ENCODE data around the gene AMH. TPM values are rescaled to one million over a fixed set of nuclear protein-coding genes. Genes with fewer than 3 reads are reported as not detected.

Gene AMH
- total RNA-seq, 2 experiments from 2014 or later = 4.5 to 6.1 TPM

DNA sequence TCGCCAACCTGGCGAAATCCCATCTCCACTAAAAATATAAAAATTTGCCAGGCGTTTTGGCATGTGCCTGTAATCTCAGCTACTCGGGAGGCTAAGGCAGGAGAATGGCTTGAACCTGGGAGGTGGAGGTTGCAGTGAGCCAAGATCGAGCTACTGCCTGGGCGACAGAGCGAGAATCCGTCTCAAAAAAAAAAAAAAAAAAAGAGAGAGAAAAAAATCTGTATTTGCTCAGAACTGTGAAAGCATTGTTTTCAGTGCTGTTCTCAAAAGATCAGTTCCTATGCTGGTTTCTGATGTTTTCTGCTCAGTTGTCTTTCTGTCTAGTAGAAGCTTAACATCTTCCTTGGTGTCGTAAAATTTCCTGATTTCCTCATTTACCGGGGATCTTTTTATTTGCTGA is 9.9 kb upstream of the AMH start:
- ChIA-PET CTCF (interaction anchor here (0.7 to 3.3 kb wide), 8 partner anchors 12 to 398 kb away, joined by 3 to 38 read pairs (median 4); no protein-coding TSS in a partner anchor), POLR2A (interaction anchor here (0.6 to 10.4 kb wide), 8 partner anchors 8 to 584 kb away, joined by 3 to 202 read pairs (median 3); partner anchors contain the start of genes AMH, JSRP1 and TIMM13)
- no peak for ATAC-seq
- Mint-ChIP-seq H3K36me3 (ENCODE audit: low read depth) (peaks cover 59% of the 10 kb centered on the region), H3K4me1 (ENCODE audit: low read depth) (peaks cover 56% of the 10 kb centered on the region), H3K4me3 (peak overlapping the region; percentile 92), H3K27me3 (no peaks in the 10 kb centered on the region), H3K9me3 (no peaks in the 10 kb centered on the region), H3K27ac (peak overlapping the region; percentile 84)
- TF ChIP-seq, protein P1, sequence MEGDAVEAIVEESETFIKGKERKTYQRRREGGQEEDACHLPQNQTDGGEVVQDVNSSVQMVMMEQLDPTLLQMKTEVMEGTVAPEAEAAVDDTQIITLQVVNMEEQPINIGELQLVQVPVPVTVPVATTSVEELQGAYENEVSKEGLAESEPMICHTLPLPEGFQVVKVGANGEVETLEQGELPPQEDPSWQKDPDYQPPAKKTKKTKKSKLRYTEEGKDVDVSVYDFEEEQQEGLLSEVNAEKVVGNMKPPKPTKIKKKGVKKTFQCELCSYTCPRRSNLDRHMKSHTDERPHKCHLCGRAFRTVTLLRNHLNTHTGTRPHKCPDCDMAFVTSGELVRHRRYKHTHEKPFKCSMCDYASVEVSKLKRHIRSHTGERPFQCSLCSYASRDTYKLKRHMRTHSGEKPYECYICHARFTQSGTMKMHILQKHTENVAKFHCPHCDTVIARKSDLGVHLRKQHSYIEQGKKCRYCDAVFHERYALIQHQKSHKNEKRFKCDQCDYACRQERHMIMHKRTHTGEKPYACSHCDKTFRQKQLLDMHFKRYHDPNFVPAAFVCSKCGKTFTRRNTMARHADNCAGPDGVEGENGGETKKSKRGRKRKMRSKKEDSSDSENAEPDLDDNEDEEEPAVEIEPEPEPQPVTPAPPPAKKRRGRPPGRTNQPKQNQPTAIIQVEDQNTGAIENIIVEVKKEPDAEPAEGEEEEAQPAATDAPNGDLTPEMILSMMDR (IDR thresholded peaks at IDR 0.05) = no peak
- intact Hi-C loops (cut with micrococcal nuclease) = loop anchor here (2.0 to 10.0 kb wide), 2 partner anchors 32 to 64 kb away; no protein-coding TSS in a partner anchor
- no peak for DNase-seq

DNA sequence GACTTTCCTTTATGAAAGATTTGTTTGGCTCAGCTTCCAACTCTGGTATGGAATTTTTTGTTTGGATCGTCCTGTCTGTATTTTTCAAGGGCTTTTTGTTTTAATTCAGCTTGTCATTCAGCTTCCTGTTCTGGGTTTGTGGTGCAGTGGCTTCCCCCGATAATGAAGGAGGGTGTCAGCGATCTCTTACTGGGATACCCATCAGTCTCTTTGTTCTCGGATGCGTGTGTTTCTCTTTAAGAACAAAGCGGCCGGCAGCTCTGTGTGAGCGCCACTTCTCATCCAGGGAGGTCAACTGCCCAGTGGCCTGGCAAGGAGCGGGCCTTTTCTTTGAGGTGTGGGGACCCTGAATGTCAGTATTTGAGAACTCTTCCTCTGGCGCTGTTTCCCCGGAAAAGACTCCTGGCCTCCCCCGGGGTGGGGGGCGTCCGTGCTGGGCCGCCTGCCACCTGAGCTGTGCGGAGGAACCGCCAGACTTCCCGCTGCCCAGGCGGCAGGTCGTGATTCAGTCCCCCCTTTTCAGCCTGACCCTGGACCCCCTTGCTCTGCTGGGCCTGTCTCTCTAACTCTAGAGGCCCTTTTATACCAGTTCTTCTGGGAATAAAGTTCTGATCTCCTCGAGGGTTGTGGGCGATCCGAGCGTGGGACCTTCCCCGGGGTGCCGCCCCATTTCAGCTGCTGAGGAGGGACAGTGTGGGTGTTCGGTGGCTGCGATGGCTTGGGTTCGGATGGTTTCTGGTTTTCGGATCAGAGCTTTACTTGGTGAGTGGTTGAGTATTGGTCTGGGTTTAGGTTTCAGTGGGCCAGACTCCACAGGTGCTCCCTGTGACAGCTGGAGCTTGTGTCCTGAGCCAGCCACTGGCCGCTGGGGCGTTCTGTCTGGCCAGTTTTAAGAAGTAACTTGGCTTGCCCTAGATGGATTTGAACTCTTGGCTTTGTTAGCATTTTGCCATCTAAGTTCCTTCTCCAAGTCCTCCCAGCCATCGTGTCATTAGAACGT is 9.1 kb upstream of the AMH start:
- POLR2A ChIA-PET = interaction anchor here (0.5 to 10.4 kb wide), 13 partner anchors 8 to 585 kb away, joined by 3 to 202 read pairs (median 3); partner anchors contain the start of genes AMH, JSRP1 and TIMM13
- intact Hi-C loops (cut with micrococcal nuclease) = loop anchor here (2.0 to 10.0 kb wide), 2 partner anchors 31 to 65 kb away; no protein-coding TSS in a partner anchor
- H3K36me3 Mint-ChIP-seq (ENCODE audit: low read depth) = peaks cover 64% of the 10 kb centered on the region

DNA sequence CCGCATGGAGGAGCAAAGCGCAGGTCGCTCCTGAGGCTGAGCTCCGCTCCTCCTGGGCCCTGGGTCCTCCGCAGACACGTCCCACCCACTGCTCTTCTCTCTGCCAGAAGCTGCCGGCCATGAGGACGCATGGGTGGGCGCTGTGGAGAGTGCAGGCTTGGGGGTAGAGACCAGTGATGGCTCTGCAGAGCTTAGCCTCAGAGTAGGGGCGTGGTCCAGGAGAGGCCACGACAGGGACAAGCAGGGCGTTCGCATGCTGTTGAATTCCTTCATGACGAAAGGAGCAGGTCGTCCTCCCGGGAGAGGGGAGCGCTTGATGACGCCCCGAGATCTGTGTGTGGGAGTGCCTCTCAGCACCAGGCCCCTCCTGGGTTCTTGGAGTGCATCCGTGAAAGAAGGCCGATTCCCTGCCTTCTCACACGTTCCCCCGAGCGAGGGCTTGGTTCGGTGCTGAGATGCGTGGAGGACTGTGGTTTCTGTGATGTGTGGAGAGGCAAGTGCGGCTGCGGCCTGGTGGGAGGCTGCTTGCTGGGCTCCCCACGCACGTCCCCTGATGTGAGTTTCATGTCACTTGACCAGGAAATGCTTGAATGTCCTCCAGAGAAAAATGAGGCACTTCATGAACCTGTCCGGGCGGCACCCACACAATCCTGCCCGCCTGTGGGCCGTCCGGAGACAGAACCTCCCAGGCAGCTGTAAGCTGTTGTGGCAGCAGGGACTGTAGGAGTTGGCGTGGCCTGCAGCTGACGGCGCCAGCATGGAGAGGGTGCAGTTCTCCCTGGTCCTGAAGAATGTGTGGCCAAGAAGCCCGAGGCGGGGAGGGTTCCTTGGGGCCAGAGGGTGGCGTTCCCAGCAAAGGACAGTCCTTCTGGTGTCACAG is 8.0 kb upstream of the AMH start:
- peaks cover 64% of the 10 kb centered on the region for H3K36me3 Mint-ChIP-seq (ENCODE audit: low read depth)
- POLR2A ChIA-PET = interaction anchor here (0.5 to 10.4 kb wide), 6 partner anchors 10 to 296 kb away, joined by 3 to 202 read pairs (median 4); partner anchors contain the start of genes AMH and JSRP1
- H3K9me3 Mint-ChIP-seq = no peaks in the 10 kb centered on the region
- H3K4me3 Mint-ChIP-seq = peak overlapping the region; percentile 92
- intact Hi-C loops (cut with micrococcal nuclease) = no loop called here
- H3K27me3 Mint-ChIP-seq = no peaks in the 10 kb centered on the region
- ATAC-seq (no peak), DNase-seq (no peak)
- CTCF ChIA-PET = interaction anchor here (2.4 to 3.1 kb wide), 2 partner anchors 12 to 19 kb away, joined by 8 to 38 read pairs; no protein-coding TSS in a partner anchor
- peak overlapping the region; percentile 67 for H3K27ac Mint-ChIP-seq
- TF ChIP-seq, protein P1 (IDR thresholded peaks at IDR 0.05) = no peak
- peaks cover 50% of the 10 kb centered on the region for H3K4me1 Mint-ChIP-seq (ENCODE audit: low read depth)

More for the DNA sequence above, 9.1 kb upstream of the AMH start:
- Mint-ChIP-seq H3K9me3 (no peaks in the 10 kb centered on the region), H3K4me3 (peak overlapping the region; percentile 92), H3K4me1 (ENCODE audit: low read depth) (peaks cover 52% of the 10 kb centered on the region), H3K27me3 (no peaks in the 10 kb centered on the region), H3K27ac (peak overlapping the region; percentile 84)
- ATAC-seq (no peak), DNase-seq (peak; percentile 57)
- TF ChIP-seq, protein P1 (IDR thresholded peaks at IDR 0.05) = no peak
- CTCF ChIA-PET = interaction anchor here (0.6 to 3.3 kb wide), 8 partner anchors 10 to 397 kb away, joined by 3 to 38 read pairs (median 4); no protein-coding TSS in a partner anchor

DNA sequence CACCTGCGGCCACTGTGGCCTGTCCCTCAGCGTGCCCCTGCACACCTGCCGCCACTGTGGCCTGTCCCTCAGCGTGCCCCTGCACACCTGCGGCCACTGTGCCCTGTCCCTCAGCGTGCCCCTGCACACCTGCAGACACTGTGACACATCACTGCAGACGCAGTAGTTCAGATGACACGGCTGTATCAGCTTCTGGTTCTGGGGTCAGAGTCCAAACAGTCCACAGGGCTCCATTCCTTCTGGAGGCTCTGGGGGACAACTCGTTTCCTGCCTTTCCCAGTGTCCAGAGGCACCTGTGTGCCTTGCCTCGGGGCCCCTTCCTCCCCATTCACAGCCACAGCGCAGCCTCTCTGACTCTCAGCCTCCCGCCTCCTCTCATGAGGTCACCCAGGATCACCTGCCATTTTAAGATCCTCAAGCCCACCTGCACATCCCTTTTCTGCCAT is 7.0 kb upstream of the AMH start:
- H3K36me3 Mint-ChIP-seq (ENCODE audit: low read depth) = peaks cover 62% of the 10 kb centered on the region

More for the DNA sequence above, 7.0 kb upstream of the AMH start:
- no peak for DNase-seq
- no peak overlapping the region for H3K4me3 Mint-ChIP-seq
- no peak for ATAC-seq
- H3K9me3 Mint-ChIP-seq = no peaks in the 10 kb centered on the region
- H3K4me1 Mint-ChIP-seq (ENCODE audit: low read depth) = peaks cover 50% of the 10 kb centered on the region
- ChIA-PET CTCF (interaction anchor here (1.3 kb wide), 1 partner anchor 20 kb away, joined by 4 read pairs; no protein-coding TSS in a partner anchor), POLR2A (interaction anchor here (0.6 to 10.4 kb wide), 4 partner anchors 14 to 84 kb away, joined by 3 to 202 read pairs (median 46); partner anchors contain the start of genes AMH and JSRP1)
- intact Hi-C loops (cut with micrococcal nuclease) = no loop called here
- H3K27me3 Mint-ChIP-seq = no peaks in the 10 kb centered on the region
- TF ChIP-seq, protein P1 (IDR thresholded peaks at IDR 0.05) = no peak
- H3K27ac Mint-ChIP-seq = no peak overlapping the region

Data from activated CD8-positive, alpha-beta T cell treated with anti-CD3 and anti-CD28 coated beads for 36 hours (primary cell).